ENCODE data around the gene PHLDB1. TPM values are rescaled to one million over a fixed set of nuclear protein-coding genes. Genes with fewer than 3 reads are reported as not detected.

Gene PHLDB1
- polyA plus RNA-seq, 2 of the 4 experiments (the other 2 are of a cell fraction), result 5.9 to 20.0 TPM

DNA sequence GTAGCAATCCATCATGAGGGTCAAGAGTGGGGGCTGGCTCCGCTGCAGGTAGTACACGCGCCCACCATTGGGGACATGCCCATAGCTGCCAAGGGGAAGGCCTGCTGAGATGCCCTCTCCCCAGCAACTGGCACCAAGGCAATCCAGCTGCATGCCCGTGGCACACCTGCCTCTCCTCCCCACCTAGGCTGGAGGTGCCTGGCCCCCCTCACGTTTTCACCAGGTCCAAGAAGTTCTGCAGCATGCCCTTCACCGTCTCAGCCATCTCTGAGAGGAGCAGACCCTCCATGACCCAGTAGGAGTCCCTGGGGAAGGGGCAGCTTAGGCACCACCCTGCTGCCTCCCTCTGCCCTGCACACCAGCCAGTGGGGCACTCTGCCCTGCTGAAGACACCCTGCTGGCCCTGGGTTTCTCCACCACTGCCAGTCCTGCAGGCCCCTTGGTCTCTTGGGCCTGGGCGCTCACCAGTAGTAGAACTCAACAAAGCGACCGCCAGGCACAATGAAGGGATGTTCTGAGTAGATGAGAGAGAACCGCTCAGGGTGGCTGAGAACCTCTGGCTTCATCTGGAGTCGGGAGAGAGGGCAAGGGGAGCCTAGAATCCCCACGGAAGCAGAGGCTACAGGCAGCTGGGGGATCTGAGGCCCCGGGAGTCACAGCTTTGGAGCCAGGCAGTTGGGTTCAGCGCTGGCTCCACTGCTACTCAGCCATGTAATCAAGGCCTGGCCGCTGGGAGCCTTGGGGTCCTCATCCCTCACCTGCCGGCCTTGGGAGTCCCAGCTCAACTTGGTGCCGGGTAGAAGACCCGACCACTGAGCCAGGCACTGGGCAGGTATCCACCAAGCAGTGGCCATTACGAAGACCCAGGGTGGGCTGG is 54.2 kb downstream of the PHLDB1 start:
- DNase-seq (ENCODE audit: low read depth in 1 of 2, low spot score in 1 of 2) (no peak), ATAC-seq (no peak), FAIRE-seq (no peak)
- TF ChIP-seq EP300 (IDR thresholded peaks at IDR 0.05) (no peak), TP53 (CRISPR knock-in tag; IDR thresholded peaks at IDR 0.05) (no peak), HOXB5 (CRISPR knock-in tag; IDR thresholded peaks at IDR 0.05) (no peak), TFCP2L1 (CRISPR knock-in tag; IDR thresholded peaks at IDR 0.05) (no peak), ESRRA (IDR thresholded peaks at IDR 0.05; ENCODE audit: borderline replicate concordance, low read length) (no peak)
- TF ChIP-seq, protein P1, sequence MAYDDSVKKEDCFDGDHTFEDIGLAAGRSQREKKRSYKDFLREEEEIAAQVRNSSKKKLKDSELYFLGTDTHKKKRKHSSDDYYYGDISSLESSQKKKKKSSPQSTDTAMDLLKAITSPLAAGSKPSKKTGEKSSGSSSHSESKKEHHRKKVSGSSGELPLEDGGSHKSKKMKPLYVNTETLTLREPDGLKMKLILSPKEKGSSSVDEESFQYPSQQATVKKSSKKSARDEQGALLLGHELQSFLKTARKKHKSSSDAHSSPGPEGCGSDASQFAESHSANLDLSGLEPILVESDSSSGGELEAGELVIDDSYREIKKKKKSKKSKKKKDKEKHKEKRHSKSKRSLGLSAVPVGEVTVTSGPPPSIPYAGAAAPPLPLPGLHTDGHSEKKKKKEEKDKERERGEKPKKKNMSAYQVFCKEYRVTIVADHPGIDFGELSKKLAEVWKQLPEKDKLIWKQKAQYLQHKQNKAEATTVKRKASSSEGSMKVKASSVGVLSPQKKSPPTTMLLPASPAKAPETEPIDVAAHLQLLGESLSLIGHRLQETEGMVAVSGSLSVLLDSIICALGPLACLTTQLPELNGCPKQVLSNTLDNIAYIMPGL (CRISPR knock-in tag; IDR thresholded peaks at IDR 0.05; ENCODE audit: borderline replicate concordance), result no peak
- TF ChIP-seq, protein P2, sequence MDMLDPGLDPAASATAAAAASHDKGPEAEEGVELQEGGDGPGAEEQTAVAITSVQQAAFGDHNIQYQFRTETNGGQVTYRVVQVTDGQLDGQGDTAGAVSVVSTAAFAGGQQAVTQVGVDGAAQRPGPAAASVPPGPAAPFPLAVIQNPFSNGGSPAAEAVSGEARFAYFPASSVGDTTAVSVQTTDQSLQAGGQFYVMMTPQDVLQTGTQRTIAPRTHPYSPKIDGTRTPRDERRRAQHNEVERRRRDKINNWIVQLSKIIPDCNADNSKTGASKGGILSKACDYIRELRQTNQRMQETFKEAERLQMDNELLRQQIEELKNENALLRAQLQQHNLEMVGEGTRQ (IDR thresholded peaks at IDR 0.05), result no peak
- no peak overlapping the region for H3K4me2 ChIP-seq
- peaks cover 4% of the 10 kb centered on the region; the same call in 1 of the 3 replicates for H3K4me1 ChIP-seq
- no peak overlapping the region for H3K27ac ChIP-seq
- WGBS (ENCODE audit: missing lambda C conversion rate), result 83% methylated on average over 10 of the region's 19 CpGs
- no peaks in the 10 kb centered on the region for H3K9me3 ChIP-seq
- ChIA-PET POLR2A (no interaction called here), CTCF (interaction anchor here (1.3 to 10.7 kb wide), 5 partner anchors 8 to 517 kb away, joined by 3 to 90 read pairs (median 17); partner anchors contain the start of gene PHLDB1)
- H3K4me3 ChIP-seq, result no peak overlapping the region

GRCh38 chr11:118662401-118663271 is 55.2 kb downstream of the PHLDB1 start:
- CTCF ChIA-PET, result interaction anchor here (0.9 to 10.7 kb wide), 5 partner anchors 11 to 518 kb away, joined by 3 to 90 read pairs (median 3); partner anchors contain the start of gene PHLDB1
- DNase-seq (ENCODE audit: low read depth in 1 of 2, low spot score in 1 of 2), result no peak
- FAIRE-seq, result no peak
- H3K9me3 ChIP-seq, result no peaks in the 10 kb centered on the region
- POLR2A ChIA-PET, result no interaction called here
- H3K4me2 ChIP-seq, result no peak overlapping the region
- H3K27ac ChIP-seq, result no peak overlapping the region
- 84% methylated on average over 5 of the region's 8 CpGs for WGBS (ENCODE audit: missing lambda C conversion rate)
- TF ChIP-seq, protein P3, sequence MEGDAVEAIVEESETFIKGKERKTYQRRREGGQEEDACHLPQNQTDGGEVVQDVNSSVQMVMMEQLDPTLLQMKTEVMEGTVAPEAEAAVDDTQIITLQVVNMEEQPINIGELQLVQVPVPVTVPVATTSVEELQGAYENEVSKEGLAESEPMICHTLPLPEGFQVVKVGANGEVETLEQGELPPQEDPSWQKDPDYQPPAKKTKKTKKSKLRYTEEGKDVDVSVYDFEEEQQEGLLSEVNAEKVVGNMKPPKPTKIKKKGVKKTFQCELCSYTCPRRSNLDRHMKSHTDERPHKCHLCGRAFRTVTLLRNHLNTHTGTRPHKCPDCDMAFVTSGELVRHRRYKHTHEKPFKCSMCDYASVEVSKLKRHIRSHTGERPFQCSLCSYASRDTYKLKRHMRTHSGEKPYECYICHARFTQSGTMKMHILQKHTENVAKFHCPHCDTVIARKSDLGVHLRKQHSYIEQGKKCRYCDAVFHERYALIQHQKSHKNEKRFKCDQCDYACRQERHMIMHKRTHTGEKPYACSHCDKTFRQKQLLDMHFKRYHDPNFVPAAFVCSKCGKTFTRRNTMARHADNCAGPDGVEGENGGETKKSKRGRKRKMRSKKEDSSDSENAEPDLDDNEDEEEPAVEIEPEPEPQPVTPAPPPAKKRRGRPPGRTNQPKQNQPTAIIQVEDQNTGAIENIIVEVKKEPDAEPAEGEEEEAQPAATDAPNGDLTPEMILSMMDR (IDR thresholded peaks at IDR 0.05), result no peak
- peak; percentile 33 for TF ChIP-seq ZFP36 (IDR thresholded peaks at IDR 0.05; ENCODE audit: borderline replicate concordance, partially characterized antibody)
- peaks cover 4% of the 10 kb centered on the region; the same call in 1 of the 3 replicates for H3K4me1 ChIP-seq
- H3K4me3 ChIP-seq, result no peak overlapping the region
- no peak for ATAC-seq

GRCh38 chr11:118663381-118663780 is 56.0 kb downstream of the PHLDB1 start:
- DNase-seq (ENCODE audit: low read depth in 1 of 2, low spot score in 1 of 2) (no peak), ATAC-seq (no peak), FAIRE-seq (no peak)
- Histone ChIP-seq H3K4me1 (peaks cover 4% of the 10 kb centered on the region; the same call in 1 of the 3 replicates), H3K27ac (no peak overlapping the region), H3K9me3 (no peaks in the 10 kb centered on the region), H3K4me3 (no peak overlapping the region), H3K4me2 (no peak overlapping the region)
- CTCF ChIA-PET, result interaction anchor here (0.6 to 10.7 kb wide), 5 partner anchors 12 to 219 kb away, joined by 3 to 90 read pairs (median 4); partner anchors contain the start of gene PHLDB1
- 88% methylated on average over 3 of the region's 4 CpGs for WGBS (ENCODE audit: missing lambda C conversion rate)
- POLR2A ChIA-PET, result no interaction called here
- no peak for TF ChIP-seq KDM1A (IDR thresholded peaks at IDR 0.05; ENCODE audit: low read depth)
- no peak for TF ChIP-seq FOXS1 (CRISPR knock-in tag; IDR thresholded peaks at IDR 0.05)
- TF ChIP-seq MAZ (IDR thresholded peaks at IDR 0.05; ENCODE audit: borderline replicate concordance, low read depth, low read length), result no peak
- no peak for TF ChIP-seq RARB (CRISPR knock-in tag; IDR thresholded peaks at IDR 0.05)
- no peak for TF ChIP-seq FOSL2 (IDR thresholded peaks at IDR 0.05)
- TF ChIP-seq FOSL2 (CRISPR knock-in tag; IDR thresholded peaks at IDR 0.05), result no peak
- TF ChIP-seq ZC3H11A (IDR thresholded peaks at IDR 0.05), result no peak
- no peak for TF ChIP-seq POLR2AphosphoS2 (conservative IDR thresholded peaks at IDR 0.05; ENCODE audit: low read length)
- TF ChIP-seq JUN (IDR thresholded peaks at IDR 0.05), result no peak
- TF ChIP-seq JUNB (IDR thresholded peaks at IDR 0.05), result no peak
- TF ChIP-seq FOSB (CRISPR knock-in tag; IDR thresholded peaks at IDR 0.05), result no peak
- no peak for TF ChIP-seq TFCP2L1 (CRISPR knock-in tag; IDR thresholded peaks at IDR 0.05)
- no peak for TF ChIP-seq ZSCAN20 (CRISPR knock-in tag; IDR thresholded peaks at IDR 0.05)
- TF ChIP-seq CHD2 (IDR thresholded peaks at IDR 0.05; ENCODE audit: low read length, partially characterized antibody), result no peak
- TF ChIP-seq NPAS2 (CRISPR knock-in tag; IDR thresholded peaks at IDR 0.05; ENCODE audit: borderline replicate concordance), result no peak
- no peak for TF ChIP-seq PBX3 (IDR thresholded peaks at IDR 0.05)
- TF ChIP-seq BHLHE40 (IDR thresholded peaks at IDR 0.05; ENCODE audit: low read depth, low read length), result no peak
- no peak for TF ChIP-seq MYC (IDR thresholded peaks at IDR 0.05; ENCODE audit: borderline replicate concordance, low read length)
- no peak for TF ChIP-seq CHD4 (IDR thresholded peaks at IDR 0.05; ENCODE audit: borderline replicate concordance)
